NT2/D1 (cell line): ENCODE results near the gene RAD18.
A peak's percentile ranks its signal among the peaks of the same experiment; 100 is the strongest.

Experiments
- DNase-seq: peaks from one replicate; pipeline ENCODE4 v3.0.0-alpha.2; 2011; ENCODE audit warnings: low read depth, low spot score
- H3K27me3 ChIP-seq: 2 replicates; pipeline ENCODE4 v1.6.0; 2011; ENCODE audit warnings: mild to moderate bottlenecking; ENCODE audit not compliant: insufficient read length, insufficient read depth
- H3K36me3 ChIP-seq: 2 replicates; pipeline ENCODE4 v1.6.1; 2011; ENCODE audit warnings: mild to moderate bottlenecking, low read length, mixed read lengths; ENCODE audit not compliant: insufficient read depth, insufficient read length
- H3K4me1 ChIP-seq: 2 replicates; pipeline ENCODE4 v1.5.1; 2011; ENCODE audit not compliant: insufficient read depth, insufficient read length
- H3K4me3 ChIP-seq: 2 replicates; pipeline ENCODE4 v1.5.1; 2011; ENCODE audit warnings: low read depth; ENCODE audit not compliant: insufficient read length
- H3K9ac ChIP-seq: 2 replicates; pipeline ENCODE4 v1.6.0; 2011; ENCODE audit warnings: low read depth; ENCODE audit not compliant: insufficient read length
- H3K9me3 ChIP-seq: 2 replicates; pipeline ENCODE4 v1.5.1; 2011; ENCODE audit warnings: mild to moderate bottlenecking, low read length; ENCODE audit not compliant: insufficient read depth
- SUZ12 ChIP-seq: IDR thresholded peaks from 2 replicates; pipeline ENCODE4 v1.6.1; 2011; ENCODE audit not compliant: insufficient read length, insufficient read depth; ENCODE audit errors: extremely low read depth
- YY1 ChIP-seq: IDR thresholded peaks from 2 replicates; pipeline ENCODE4 v1.6.1; 2011; ENCODE audit not compliant: insufficient read length, insufficient read depth
- ZNF274 ChIP-seq: IDR thresholded peaks from 2 replicates; pipeline ENCODE4 v1.6.1; 2011; ENCODE audit warnings: mild to moderate bottlenecking, low read depth, low read length

The RAD18 gene

DNA sequence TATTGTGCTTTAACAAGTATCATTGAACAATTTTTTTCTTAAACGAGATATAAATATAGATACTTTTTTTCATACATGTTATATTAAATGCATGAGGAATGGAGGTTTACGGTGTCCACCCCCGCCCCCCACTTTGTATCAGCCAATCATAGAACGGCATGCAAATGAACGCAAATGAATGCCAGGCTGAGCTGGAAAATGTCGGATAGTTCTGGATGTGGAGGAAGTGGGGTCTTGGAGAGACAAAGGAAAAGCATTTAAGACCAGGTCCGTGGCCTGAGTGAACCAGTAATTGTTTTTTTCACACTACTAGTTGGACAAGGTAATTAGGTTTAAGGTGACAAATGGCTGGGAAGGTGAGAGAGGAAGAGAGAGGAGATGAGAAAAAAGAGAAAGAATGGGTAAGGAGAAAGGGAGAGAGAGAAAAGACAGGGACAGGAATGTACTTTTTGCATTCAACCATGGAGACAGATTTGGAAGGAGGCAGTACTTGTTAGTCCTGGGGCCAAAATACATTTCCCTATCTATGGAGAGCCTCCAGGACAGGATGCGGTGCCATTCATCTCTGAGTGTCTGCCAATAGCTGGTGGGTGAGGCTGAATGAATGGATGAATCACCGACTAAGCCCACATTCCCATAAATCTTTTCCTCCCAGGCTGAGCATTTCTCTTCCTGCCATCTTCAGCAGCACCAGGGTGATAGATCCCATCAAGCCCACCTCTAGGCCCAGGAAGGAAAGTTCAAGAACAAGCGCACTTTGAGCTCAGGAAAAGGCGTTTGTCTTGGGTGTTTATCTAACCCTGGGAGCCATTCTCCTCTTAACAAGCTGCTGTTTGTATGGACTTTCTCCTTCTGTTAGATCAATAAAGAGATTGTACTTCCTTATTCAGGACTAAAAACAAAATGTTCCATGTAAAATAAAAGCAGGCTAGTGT is 1.4 kb upstream of the RAD18 start:
- TF ChIP-seq YY1 (no peak), ZNF274 (no peak), SUZ12 (no peak)
- H3K9me3 ChIP-seq: no peaks in the 10 kb centered on the region
- DNase-seq: peak; percentile 93
- peak overlapping the region; percentile 33 for H3K9ac ChIP-seq
- H3K4me1 ChIP-seq: peaks cover 6% of the 10 kb centered on the region
- peaks cover 17% of the 10 kb centered on the region for H3K36me3 ChIP-seq
- H3K27me3 ChIP-seq: no peaks in the 10 kb centered on the region
- peak overlapping the region; percentile 6 for H3K4me3 ChIP-seq

DNA sequence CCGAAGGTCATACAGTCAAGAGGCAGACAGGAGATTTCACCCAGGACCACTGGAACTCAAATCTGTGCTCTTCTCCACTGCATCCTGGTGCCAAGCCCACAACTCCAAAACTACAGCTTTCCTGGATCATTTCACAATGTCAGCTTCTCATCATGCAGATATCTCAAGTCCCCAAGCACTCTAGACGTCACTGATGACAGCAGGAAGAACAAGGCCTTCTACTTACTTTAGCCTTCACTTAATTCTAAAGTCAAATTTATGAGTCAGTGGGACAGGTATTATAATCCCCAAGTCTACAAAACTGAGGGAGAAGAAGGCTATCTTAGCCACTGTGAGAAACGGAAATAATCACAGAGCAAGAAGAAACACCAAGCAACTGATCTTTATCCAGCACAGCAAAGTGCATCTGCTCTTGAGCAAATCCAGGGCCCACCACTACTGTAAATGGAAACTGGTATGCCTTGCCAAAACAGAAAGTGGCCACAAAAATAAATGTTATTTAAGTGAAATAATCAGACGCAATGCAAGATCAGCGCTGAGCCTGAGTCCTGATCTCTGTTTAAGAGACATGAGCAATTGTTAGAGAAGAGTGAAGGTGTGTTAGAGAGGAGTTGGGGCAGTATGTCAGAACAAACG is 928 bp downstream of the RAD18 start:
- Histone ChIP-seq H3K36me3 (peaks cover 40% of the 10 kb centered on the region), H3K27me3 (no peaks in the 10 kb centered on the region), H3K4me1 (peaks cover 6% of the 10 kb centered on the region), H3K4me3 (peak overlapping the region; percentile 80), H3K9me3 (no peaks in the 10 kb centered on the region), H3K9ac (peak overlapping the region; percentile 90)
- TF ChIP-seq YY1 (no peak), SUZ12 (no peak)
- no peak for DNase-seq

DNA sequence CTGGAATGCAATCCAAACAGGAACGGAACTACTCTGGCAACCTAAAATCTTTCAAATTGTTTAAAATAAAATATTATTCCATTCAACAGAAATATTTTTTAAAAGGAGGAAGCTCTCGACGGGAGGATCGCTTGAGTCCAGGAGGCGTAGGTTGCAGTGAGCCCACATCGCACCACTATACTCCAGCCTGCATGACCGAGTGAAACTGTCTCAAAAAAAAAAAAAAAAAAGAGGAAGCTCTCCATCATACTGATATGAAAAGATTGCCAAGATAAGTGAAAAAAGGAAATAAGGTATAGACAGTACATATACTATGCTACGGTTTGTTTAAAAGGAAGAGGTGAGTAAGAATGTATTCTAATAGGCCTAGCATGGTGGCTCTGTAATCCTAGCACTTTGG is 3.6 kb downstream of the RAD18 start:
- TF ChIP-seq YY1 (no peak), ZNF274 (no peak), SUZ12 (no peak)
- Histone ChIP-seq H3K9me3 (no peaks in the 10 kb centered on the region), H3K4me1 (peaks cover 3% of the 10 kb centered on the region), H3K9ac (no peak overlapping the region), H3K4me3 (no peak overlapping the region), H3K27me3 (no peaks in the 10 kb centered on the region), H3K36me3 (peaks cover 54% of the 10 kb centered on the region)
- DNase-seq: no peak

DNA sequence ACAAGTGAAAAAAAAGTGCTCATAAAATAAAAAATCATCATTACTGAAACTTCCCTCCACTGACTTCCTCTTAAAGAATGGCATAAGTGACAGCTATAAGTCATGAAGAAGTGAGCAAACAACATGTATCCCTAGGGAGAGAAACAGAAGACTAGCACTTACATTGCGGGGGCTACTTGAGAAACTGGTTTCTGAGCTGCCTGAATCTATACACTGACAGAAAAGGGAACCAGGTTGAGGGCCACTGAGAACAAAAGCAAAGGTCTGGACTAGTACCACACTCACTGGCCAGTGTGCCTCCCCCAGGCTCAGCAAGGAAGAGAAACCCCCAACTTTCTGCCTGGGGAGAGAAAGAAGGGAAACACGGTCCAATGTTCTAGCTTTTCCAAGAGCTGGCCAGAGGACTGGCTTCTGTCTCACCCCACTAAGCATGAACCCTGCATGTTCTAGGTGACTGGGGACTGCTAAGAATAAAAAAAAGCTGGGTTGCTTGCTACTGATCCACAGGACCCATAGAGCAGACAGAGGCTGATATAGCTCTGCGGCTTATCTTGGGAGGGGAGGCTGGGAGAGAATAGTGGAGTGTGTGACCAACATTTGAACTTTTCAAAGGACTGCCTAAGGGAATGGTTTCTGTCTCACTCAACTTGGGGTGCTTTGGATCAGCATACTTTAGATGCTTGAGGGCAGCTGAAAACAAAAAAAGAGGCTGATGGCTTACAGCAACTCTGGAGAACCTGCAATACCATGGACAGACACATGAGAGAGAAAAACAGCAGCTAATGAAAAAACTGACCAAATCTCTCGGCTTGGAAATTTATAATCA is 8.1 kb downstream of the RAD18 start:
- H3K9ac ChIP-seq: no peak overlapping the region
- peak; percentile 46 for DNase-seq
- no peaks in the 10 kb centered on the region for H3K27me3 ChIP-seq
- peaks cover 3% of the 10 kb centered on the region for H3K4me1 ChIP-seq
- no peaks in the 10 kb centered on the region for H3K9me3 ChIP-seq
- H3K4me3 ChIP-seq: no peak overlapping the region
- H3K36me3 ChIP-seq: peaks cover 42% of the 10 kb centered on the region
- TF ChIP-seq ZNF274 (no peak), SUZ12 (no peak), YY1 (no peak)

DNA sequence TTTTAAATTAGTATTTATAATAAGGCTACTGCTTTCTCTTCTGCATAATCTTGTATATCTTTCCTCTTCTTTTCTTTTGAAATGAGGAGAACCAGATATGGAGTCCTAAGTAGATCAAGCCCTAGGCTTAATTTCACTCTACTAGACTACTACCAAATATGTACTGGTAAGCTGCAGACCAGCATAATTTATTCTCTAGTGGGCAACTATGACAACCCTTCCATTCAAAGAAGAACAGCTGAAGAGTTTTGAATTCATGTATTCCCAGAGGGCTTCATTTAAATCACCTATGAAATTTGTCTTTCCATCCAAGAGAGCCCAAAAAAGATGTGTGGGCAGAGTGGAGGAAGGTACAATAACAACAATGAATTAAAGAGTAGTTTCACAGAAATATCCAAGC is 10.0 kb downstream of the RAD18 start:
- DNase-seq: no peak
- Histone ChIP-seq H3K9ac (no peak overlapping the region), H3K4me1 (peaks cover 3% of the 10 kb centered on the region), H3K27me3 (no peaks in the 10 kb centered on the region), H3K36me3 (peaks cover 24% of the 10 kb centered on the region), H3K9me3 (no peaks in the 10 kb centered on the region), H3K4me3 (no peak overlapping the region)
- TF ChIP-seq ZNF274 (no peak), SUZ12 (no peak), YY1 (no peak)

DNA sequence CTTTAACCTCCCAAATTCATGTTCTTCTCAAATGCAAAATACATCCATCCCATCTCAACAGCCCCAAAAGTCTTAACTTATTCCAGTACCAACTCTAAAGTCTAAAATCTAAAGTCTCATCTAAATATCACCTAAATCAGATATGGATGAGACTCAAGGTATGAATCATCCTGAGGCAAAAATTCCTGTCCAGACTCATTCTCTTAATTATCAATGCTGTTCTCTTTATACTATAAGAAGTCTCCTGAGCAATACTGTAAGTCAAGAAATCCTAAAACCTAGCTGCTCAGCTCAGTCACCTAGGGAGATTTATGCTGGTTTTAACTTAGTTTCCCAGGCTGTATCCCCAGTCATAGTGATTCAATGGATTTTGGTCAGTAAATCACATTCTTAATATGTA is 11.1 kb downstream of the RAD18 start:
- H3K36me3 ChIP-seq: peaks cover 22% of the 10 kb centered on the region

More for the DNA sequence above, 11.1 kb downstream of the RAD18 start:
- DNase-seq: no peak
- Histone ChIP-seq H3K9ac (no peak overlapping the region), H3K4me3 (no peak overlapping the region), H3K4me1 (peaks cover 3% of the 10 kb centered on the region), H3K9me3 (no peaks in the 10 kb centered on the region), H3K27me3 (no peaks in the 10 kb centered on the region)
- TF ChIP-seq ZNF274 (no peak), YY1 (no peak), SUZ12 (no peak)
